HG03280 (cell line): ENCODE results near the gene TMEM126B.

Experiments used
- ATAC-seq: cut with Tn5 transposase; IDR thresholded peaks from one replicate; pipeline ENCODE4 v1.9.1; 2021; ENCODE audit warnings: mild to moderate bottlenecking, moderate library complexity; ENCODE audit not compliant: unreplicated experiment

Gene TMEM126B

GRCh38 chr11:85680897-85681296 is 52.5 kb downstream of the TMEM126B start:
- no peak for ATAC-seq

GRCh38 chr11:85682330-85683305 is 54.2 kb downstream of the TMEM126B start:
- ATAC-seq: peak; percentile 90

- ATAC-seq: no peak
These were observed 56.9 kb downstream of the TMEM126B start for GRCh38 chr11:85685125-85685819.

GRCh38 chr11:85685820-85686459 is 57.5 kb downstream of the TMEM126B start, which contains the start of gene CCDC89:
TSS of gene CCDC89 (minus strand) at chr11:85686195. CDS start at chr11:85686130, 65 bp downstream.
- ATAC-seq: no peak
